ENCODE results near the gene BRCA2.

DNA sequence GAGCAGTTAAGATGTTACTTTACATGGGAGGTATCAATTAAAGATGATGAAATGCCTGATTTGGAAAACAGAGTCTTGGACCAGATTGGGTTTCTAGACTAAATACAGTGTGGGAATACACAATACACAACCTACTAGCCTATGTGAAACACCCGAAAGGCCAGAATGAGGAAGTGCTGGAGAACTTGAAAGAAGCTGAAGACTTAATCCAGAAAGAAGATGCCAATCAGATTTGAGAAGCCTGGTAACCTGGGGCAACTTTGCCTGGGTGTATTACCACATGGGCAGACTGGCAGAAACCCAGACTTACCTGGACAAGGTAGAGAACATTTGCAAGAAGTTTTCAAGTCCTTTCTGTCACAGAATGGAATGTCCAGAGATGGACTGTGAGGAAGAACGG, 69.4 kb downstream of the BRCA2 start:
- TF ChIP-seq EZH2phosphoT487 (IDR thresholded peaks at IDR 0.05; ENCODE audit: borderline replicate concordance), result no peak
- TF ChIP-seq, protein P1, sequence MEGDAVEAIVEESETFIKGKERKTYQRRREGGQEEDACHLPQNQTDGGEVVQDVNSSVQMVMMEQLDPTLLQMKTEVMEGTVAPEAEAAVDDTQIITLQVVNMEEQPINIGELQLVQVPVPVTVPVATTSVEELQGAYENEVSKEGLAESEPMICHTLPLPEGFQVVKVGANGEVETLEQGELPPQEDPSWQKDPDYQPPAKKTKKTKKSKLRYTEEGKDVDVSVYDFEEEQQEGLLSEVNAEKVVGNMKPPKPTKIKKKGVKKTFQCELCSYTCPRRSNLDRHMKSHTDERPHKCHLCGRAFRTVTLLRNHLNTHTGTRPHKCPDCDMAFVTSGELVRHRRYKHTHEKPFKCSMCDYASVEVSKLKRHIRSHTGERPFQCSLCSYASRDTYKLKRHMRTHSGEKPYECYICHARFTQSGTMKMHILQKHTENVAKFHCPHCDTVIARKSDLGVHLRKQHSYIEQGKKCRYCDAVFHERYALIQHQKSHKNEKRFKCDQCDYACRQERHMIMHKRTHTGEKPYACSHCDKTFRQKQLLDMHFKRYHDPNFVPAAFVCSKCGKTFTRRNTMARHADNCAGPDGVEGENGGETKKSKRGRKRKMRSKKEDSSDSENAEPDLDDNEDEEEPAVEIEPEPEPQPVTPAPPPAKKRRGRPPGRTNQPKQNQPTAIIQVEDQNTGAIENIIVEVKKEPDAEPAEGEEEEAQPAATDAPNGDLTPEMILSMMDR (conservative IDR thresholded peaks at IDR 0.05; ENCODE audit: low read length), result no peak
